AG04450 (cell line): ENCODE results near the gene IFT122. TPM values are rescaled to one million over a fixed set of nuclear protein-coding genes. Genes with fewer than 3 reads are reported as not detected.
"Not testable (repeated sequence)": the region's sequence is repeated elsewhere in the genome, so short reads cannot be mapped to it uniquely, and the experiment has no call there.

Experiments used
- CTCF ChIA-PET: fragments of 300-600, 350-600 bp; formaldehyde crosslinking; extraction: SDS; loops from one replicate; lab custom pipeline; 2022; ENCODE audit warnings: antibody characterized with exemption, inconsistent platforms; lab: Charles Lee
- POLR2A ChIA-PET: fragments of 350-600 bp; formaldehyde crosslinking; extraction: SDS; loops from one replicate; lab custom pipeline; 2021; ENCODE audit warnings: antibody characterized with exemption, inconsistent platforms; lab: Yijun Ruan, JAX
- DNase-seq: peaks from one replicate; pipeline ENCODE4 v3.0.0-alpha.2; 2011; ENCODE audit warnings: low read depth, low spot score
- H3K27ac ChIP-seq: one replicate; pipeline ENCODE4 v1.5.1; 2012; ENCODE audit warnings: low read depth, low read length, control low read depth
- H3K27me3 ChIP-seq: one replicate; pipeline ENCODE4 v1.6.0; 2012; ENCODE audit warnings: low read length; ENCODE audit not compliant: control insufficient read depth, insufficient read depth
- H3K4me3 ChIP-seq: 2 replicates; pipeline ENCODE4 v1.5.1; 2011; ENCODE audit warnings: mild to moderate bottlenecking, low read depth, low read length, control low read depth
- H3K9me3 ChIP-seq: 2 replicates; pipeline ENCODE4 v1.5.1; 2012; ENCODE audit warnings: low read length; ENCODE audit not compliant: control insufficient read depth, insufficient read depth
- CTCF ChIP-seq: IDR thresholded peaks from 2 replicates; pipeline ENCODE4 v1.5.1; 2011; ENCODE audit warnings: low read depth, low read length, control low read depth, inconsistent platforms
- polyA plus RNA-seq: library from polyadenylated mRNA; depleted of rRNA; stranded (reverse); fragments of >200 nt; gene quantifications from 2 replicates; pipeline ENCODE4 v1.2.3, GENCODE V29; 2011

Gene IFT122
- polyA plus RNA-seq, 1 experiment: 14.3 TPM

GRCh38 chr3:129490273-129490675, 50.2 kb downstream of the IFT122 start:
- Histone ChIP-seq H3K27ac (peak overlapping the region; percentile 40), H3K4me3 (no peak overlapping the region), H3K27me3 (no peaks in the 10 kb centered on the region), H3K9me3 (no peaks in the 10 kb centered on the region)
- ChIA-PET CTCF (interaction anchor here (0.6 to 3.8 kb wide), 60 partner anchors 10 to 451 kb away, joined by 3 to 46 read pairs (median 4); partner anchors contain the start of genes IFT122 and PLXND1), POLR2A (interaction anchor here (0.8 to 1.3 kb wide), 3 partner anchors 116 to 175 kb away, joined by 3 read pairs; partner anchors contain the start of gene PLXND1)
- TF ChIP-seq CTCF: peak; percentile 94
- peak; percentile 85 for DNase-seq

- not testable (repeated sequence) for H3K27ac ChIP-seq, H3K4me3 ChIP-seq, H3K9me3 ChIP-seq, DNase-seq, H3K27me3 ChIP-seq
- ChIA-PET CTCF (interaction anchor here (0.9 to 3.8 kb wide), 16 partner anchors 16 to 443 kb away, joined by 3 to 46 read pairs (median 7); no protein-coding TSS in a partner anchor), POLR2A (interaction anchor here (0.9 to 1.3 kb wide), 2 partner anchors 115 to 175 kb away, joined by 3 read pairs; partner anchors contain the start of gene PLXND1)
These were observed 51.1 kb downstream of the IFT122 start for GRCh38 chr3:129491077-129491476.

- ChIA-PET POLR2A (interaction anchor here (0.5 kb wide), 1 partner anchor 134 kb away, joined by 3 read pairs; no protein-coding TSS in a partner anchor), CTCF (interaction anchor here (0.7 to 3.8 kb wide), 6 partner anchors 86 to 511 kb away, joined by 3 to 27 read pairs (median 3); no protein-coding TSS in a partner anchor)
- no peaks in the 10 kb centered on the region for H3K27me3 ChIP-seq
- H3K4me3 ChIP-seq: no peak overlapping the region
- H3K9me3 ChIP-seq: no peaks in the 10 kb centered on the region
- DNase-seq: no peak
- H3K27ac ChIP-seq: no peak overlapping the region
- no peak for TF ChIP-seq CTCF
These were observed 51.8 kb downstream of the IFT122 start for GRCh38 chr3:129491794-129492193.

DNA sequence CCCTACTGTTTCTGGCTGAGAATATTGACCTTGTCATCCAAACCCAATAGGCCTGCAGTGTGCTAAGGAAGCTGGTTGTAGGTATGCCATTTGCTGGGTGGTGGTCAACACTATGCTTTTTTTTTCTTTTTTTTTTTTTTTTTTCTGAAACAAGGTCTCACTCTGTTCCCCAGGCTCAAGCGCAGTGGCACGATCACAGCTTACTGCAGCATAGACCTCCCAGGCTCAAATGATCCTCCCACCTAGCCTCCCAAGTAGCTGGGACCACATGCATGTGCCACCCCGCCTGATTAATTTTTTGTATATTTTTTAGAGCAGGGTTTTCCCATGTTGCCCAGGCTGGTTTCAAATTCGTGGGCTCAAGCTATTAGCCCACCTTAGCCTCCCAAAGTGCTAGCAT, 52.7 kb downstream of the IFT122 start:
- no peak for TF ChIP-seq CTCF
- no peaks in the 10 kb centered on the region for H3K9me3 ChIP-seq
- ChIA-PET CTCF (interaction anchor here (0.8 to 3.8 kb wide), 6 partner anchors 110 to 510 kb away, joined by 3 to 27 read pairs (median 6); no protein-coding TSS in a partner anchor), POLR2A (no interaction called here)
- H3K27me3 ChIP-seq: no peaks in the 10 kb centered on the region
- H3K4me3 ChIP-seq: no peak overlapping the region
- H3K27ac ChIP-seq: no peak overlapping the region
- no peak for DNase-seq

GRCh38 chr3:129493206-129493605, 53.2 kb downstream of the IFT122 start:
- CTCF ChIA-PET: interaction anchor here (0.9 to 3.6 kb wide), 4 partner anchors 332 to 509 kb away, joined by 3 to 21 read pairs (median 6); no protein-coding TSS in a partner anchor
- TF ChIP-seq CTCF: no peak
- H3K9me3 ChIP-seq: no peaks in the 10 kb centered on the region
- H3K27me3 ChIP-seq: no peaks in the 10 kb centered on the region
- DNase-seq: no peak
- H3K27ac ChIP-seq: peak overlapping the region; percentile 21
- POLR2A ChIA-PET: no interaction called here
- H3K4me3 ChIP-seq: no peak overlapping the region

- peak overlapping the region; percentile 93 for H3K27ac ChIP-seq
- DNase-seq, H3K4me3 ChIP-seq, H3K9me3 ChIP-seq, CTCF ChIA-PET, H3K27me3 ChIP-seq: not testable (repeated sequence)
- POLR2A ChIA-PET: interaction anchor here (0.8 to 1.4 kb wide), 2 partner anchors 65 to 102 kb away, joined by 3 to 5 read pairs; no protein-coding TSS in a partner anchor
These were observed 54.5 kb downstream of the IFT122 start for GRCh38 chr3:129494499-129494898.

DNA sequence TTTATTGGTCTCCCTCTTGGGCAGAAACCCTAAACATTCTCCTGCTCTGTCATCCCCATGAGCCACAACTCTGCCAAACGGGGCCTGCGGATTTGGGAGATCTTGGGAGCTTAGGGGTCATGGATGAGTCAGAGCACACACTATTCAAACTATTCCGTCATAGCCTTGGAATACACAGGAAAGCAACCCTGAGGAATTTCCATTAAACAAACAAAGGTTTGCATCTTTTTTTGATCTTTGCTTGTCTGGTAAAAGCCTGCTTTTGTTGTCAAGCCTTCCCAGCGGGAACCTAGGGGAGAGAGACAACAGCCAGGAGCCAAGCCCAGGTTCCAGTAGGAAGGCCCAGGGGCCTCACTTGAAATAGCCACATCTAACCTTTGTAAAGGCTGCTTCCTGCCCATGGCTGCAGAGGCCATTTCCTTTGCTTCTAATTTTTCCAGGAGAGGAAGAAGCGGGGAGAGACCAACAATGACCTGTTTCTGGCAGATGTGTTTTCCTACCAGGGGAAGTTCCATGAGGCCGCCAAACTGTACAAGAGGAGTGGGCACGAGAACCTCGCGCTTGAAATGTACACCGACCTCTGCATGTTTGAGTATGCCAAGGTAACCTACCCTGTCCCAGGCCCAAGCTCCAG, 55.1 kb downstream of the IFT122 start:
- H3K27ac ChIP-seq: peak overlapping the region; percentile 93
- H3K27me3 ChIP-seq, H3K4me3 ChIP-seq, CTCF ChIA-PET, H3K9me3 ChIP-seq: not testable (repeated sequence)
- POLR2A ChIA-PET: interaction anchor here (1.4 kb wide), 1 partner anchor 101 kb away, joined by 5 read pairs; no protein-coding TSS in a partner anchor
- peak; percentile 55 for DNase-seq

- H3K4me3 ChIP-seq, POLR2A ChIA-PET, H3K27ac ChIP-seq, H3K27me3 ChIP-seq, H3K9me3 ChIP-seq, DNase-seq: not testable (repeated sequence)
- CTCF ChIA-PET: interaction anchor here (1.1 kb wide), 1 partner anchor 114 kb away, joined by 3 read pairs; no protein-coding TSS in a partner anchor
These were observed 57.9 kb downstream of the IFT122 start for GRCh38 chr3:129497876-129498275.
